Stomach (tissue), 4 donors: ENCODE measurements around the gene SLC34A3.

Experiments used
- CTCF ChIP-seq, 7 experiments: fragments of 450-650 bp in 4 of 7; fragments of 200-600 bp in 3 of 7; sonication (generic) in 3 of 7; IDR thresholded peaks; one replicate each; pipeline ENCODE4 v1.5.1; 2016 to 2019; ENCODE audit warnings: antibody characterized with exemption in 7 of 7, control low read depth in 2 of 7, mild to moderate bottlenecking in 1 of 7
- EP300 ChIP-seq: sonication (generic); formaldehyde crosslinking; IDR thresholded peaks from one replicate; pipeline ENCODE4 v1.6.1; 2017; ENCODE audit warnings: antibody characterized with exemption
- POLR2A ChIP-seq, 4 donors: fragments of 450-650 bp; IDR thresholded peaks; one replicate each; pipeline ENCODE4 v1.6.1; 2016; ENCODE audit warnings: antibody characterized with exemption in 4 of 4, control low read depth in 2 of 4, mild to moderate bottlenecking in 1 of 4, moderate library complexity in 1 of 4
- POLR2AphosphoS5 ChIP-seq, 3 donors: sonication (generic); formaldehyde crosslinking; IDR thresholded peaks; one replicate each; pipeline ENCODE4 v1.6.1; 2016; ENCODE audit warnings: antibody characterized with exemption in 3 of 3

GRCh38 chr9:137230705-137231371, at the start of gene SLC34A3:
- no peak for TF ChIP-seq CTCF (IDR thresholded peaks at IDR 0.05)
- no peak for TF ChIP-seq EP300
- no peak for TF ChIP-seq POLR2A (IDR thresholded peaks at IDR 0.05)
- no peak for TF ChIP-seq POLR2AphosphoS5 (IDR thresholded peaks at IDR 0.05)
